GM12875 (cell line): Measurements from ENCODE around the gene SNX13.

Source experiments
- H3K4me3 ChIP-seq: one replicate; pipeline ENCODE4 v1.5.1; 2011; ENCODE audit warnings: low read depth, low read length, control low read depth
- TF ChIP-seq, protein P1 (sequence below): IDR thresholded peaks from 2 replicates; pipeline ENCODE4 v1.5.1; 2011; ENCODE audit warnings: low read depth, mild to moderate bottlenecking, control low read depth, inconsistent platforms, low read length, moderate library complexity, borderline replicate concordance; ENCODE audit not compliant: insufficient read depth

The SNX13 gene

DNA sequence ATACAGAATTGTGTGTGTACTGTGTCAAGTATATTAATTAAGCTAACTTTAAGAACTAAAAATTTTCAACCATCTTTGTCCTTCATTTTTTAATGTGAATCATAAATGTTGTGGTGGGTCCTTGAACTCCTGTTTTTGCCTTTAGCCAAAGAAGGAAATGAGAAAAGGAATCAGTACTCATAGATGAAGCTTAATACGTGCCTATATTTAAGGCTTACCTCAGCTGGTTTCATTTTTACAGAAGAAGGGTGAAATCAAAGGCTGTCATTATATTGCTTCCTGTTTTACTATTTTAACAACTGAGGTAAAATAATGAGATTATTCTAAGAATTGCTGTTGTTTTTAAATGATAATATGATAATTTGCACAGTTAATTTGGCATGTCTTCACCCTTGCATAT lies 6.3 kb upstream of the SNX13 start:
- H3K4me3 ChIP-seq = no peak overlapping the region
- TF ChIP-seq, protein P1, sequence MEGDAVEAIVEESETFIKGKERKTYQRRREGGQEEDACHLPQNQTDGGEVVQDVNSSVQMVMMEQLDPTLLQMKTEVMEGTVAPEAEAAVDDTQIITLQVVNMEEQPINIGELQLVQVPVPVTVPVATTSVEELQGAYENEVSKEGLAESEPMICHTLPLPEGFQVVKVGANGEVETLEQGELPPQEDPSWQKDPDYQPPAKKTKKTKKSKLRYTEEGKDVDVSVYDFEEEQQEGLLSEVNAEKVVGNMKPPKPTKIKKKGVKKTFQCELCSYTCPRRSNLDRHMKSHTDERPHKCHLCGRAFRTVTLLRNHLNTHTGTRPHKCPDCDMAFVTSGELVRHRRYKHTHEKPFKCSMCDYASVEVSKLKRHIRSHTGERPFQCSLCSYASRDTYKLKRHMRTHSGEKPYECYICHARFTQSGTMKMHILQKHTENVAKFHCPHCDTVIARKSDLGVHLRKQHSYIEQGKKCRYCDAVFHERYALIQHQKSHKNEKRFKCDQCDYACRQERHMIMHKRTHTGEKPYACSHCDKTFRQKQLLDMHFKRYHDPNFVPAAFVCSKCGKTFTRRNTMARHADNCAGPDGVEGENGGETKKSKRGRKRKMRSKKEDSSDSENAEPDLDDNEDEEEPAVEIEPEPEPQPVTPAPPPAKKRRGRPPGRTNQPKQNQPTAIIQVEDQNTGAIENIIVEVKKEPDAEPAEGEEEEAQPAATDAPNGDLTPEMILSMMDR = no peak

DNA sequence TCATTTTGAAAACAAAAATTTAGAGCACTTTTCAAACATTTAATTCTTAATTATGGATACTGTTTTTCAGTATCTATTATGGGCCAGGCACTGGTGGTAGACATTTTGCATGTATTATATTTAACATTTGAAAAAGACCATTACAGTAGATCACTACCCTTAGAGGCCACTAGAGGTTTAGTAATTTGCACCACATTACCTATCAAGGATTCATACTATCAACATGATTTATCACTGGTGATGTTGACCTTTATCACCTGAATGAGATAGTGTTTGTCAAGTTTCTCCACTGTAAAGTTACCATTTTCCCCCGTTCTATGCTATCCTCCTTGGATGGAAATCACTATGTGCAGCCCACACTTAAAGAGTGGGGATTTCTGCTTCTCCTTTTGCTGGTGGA lies 4.4 kb upstream of the SNX13 start:
- no peak overlapping the region for H3K4me3 ChIP-seq
- TF ChIP-seq, protein P1 = no peak

DNA sequence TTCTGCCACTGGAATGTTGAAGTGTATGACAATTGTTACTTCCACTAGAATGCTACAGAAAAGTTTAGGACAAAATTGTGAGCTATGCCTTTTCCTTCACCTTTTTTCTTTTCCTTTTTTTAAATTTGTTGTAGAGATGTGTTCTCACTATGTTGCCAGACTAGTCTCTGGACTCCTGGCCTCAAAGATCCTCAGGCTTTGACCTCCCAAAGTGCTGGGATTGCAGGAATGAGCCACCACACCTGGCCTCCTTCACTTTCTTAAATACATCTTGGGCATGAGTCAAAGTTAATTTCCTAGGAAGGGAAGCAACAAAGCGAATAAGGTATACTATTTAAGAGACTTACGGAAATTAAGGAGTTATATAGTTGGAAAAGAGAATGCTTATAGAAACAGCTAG lies 2.7 kb upstream of the SNX13 start:
- TF ChIP-seq, protein P1 = no peak
- no peak overlapping the region for H3K4me3 ChIP-seq

DNA sequence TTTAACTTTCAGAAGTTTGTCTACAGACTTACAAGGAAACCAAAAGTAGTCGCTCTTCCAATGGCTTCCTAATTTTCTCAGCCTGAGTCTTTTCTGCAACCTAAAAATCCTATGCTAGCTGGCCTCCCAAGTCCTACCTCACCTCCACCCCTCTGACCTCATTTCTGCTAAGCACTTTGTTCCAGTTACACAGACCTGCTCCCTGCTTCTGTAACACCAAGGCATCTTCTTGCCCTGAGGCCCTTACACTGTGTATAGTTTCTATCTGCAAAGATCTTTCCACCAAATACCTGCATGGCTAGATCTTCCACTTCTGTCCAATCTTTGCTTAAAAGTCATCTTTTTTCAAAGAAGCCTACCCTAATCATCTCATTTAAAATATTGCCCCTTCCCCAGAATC lies 1.9 kb upstream of the SNX13 start:
- no peak overlapping the region for H3K4me3 ChIP-seq
- TF ChIP-seq, protein P1 = no peak

DNA sequence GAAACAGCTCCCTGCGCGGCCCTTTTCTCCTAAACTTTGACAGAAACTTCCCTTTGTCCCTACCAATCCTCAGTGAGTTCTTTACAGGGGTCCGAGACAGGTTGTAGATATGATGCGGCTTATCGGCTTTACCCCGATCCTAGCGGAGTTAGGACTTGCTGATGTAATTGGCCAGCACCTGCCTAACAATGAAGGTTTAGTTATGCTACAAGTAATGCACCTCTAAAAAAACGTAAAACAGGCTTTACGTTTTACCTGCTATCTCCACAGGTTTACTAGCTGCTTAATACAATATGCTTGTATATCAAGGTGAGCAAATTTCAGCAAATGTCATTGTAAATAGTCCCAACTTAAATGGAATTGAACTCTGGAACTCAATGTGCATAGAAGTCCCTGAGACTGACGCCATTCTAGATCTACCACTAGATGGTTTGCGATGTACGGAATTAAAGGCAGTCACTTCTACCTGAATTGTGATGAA lies 697 bp upstream of the SNX13 start:
- peak overlapping the region; percentile 84 for H3K4me3 ChIP-seq
- TF ChIP-seq, protein P1 = no peak

DNA sequence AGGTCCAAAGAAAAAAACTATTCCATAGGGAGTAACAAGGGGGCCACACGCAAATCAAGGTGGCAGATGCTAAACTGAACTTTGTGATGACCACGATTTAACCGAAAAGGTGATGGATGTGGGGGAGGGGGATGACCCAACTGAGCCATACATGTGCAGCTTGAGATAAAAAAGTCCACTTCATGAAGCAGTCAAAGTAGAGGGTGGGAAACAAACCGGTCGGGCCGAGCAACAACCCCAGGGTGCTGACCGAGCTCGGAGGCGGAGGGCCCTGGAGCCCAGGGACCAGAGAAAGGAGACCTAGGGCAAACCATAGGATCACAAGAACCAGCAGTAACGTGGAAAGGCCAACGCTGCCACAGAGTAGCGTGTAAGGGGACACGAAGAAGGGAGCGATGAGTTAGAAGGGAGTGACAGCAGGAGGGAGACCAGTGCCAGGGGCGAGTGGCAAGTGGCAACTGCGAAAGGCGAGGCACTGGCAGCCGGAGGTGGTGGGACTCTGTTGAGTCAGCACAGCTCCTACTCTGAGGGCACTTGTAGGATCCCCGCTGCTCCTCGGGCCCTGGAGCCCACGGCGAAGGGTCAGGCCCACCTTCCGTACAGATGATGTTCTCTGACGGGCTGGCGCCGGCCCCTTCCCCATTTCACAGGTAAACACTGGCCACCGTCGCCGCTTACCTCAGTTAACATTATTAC lies 540 bp downstream of the SNX13 start:
- H3K4me3 ChIP-seq = peak overlapping the region; percentile 84
- TF ChIP-seq, protein P1 = no peak

DNA sequence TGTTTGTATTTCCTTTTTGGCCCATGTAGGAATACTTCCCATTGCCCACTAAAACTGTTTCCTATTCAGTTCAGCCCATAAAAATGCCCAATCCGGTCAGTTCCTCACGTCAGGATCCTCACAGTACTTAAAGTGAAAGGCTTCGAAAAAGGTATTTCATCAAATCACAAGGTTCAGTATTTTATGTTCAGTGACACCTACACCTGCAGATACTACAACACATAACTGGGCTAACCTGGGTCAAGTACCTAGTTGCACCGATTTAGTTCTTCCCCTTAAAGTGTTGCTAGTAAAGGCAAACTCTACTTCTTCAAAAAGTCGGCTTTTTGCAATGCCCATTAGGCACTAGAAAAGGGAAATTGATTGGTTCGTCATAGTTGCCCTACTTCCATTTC lies 1.1 kb downstream of the SNX13 start:
- peak overlapping the region; percentile 84 for H3K4me3 ChIP-seq
- TF ChIP-seq, protein P1 = no peak
